AG09319 (cell line): ENCODE data around the gene INHBE.
"Not testable (repeated sequence)": the region's sequence is repeated elsewhere in the genome, so short reads cannot be mapped to it uniquely, and the experiment has no call there.

Source experiments
- DNase-seq: peaks from one replicate; pipeline ENCODE4 v3.0.0-alpha.2; 2010; ENCODE audit warnings: low read depth; ENCODE audit errors: extremely low read depth
- CTCF ChIP-seq: IDR thresholded peaks from 2 replicates; pipeline ENCODE4 v1.5.1; 2011; ENCODE audit warnings: low read depth, mild to moderate bottlenecking, inconsistent platforms, low read length, moderate library complexity

Gene INHBE

GRCh38 chr12:57420482-57420881 lies 34.6 kb upstream of the INHBE start:
- no peak for TF ChIP-seq CTCF
- no peak for DNase-seq

GRCh38 chr12:57426948-57427347 lies 28.2 kb upstream of the INHBE start:
- not testable (repeated sequence) for DNase-seq

GRCh38 chr12:57428965-57429364 lies 26.1 kb upstream of the INHBE start:
- DNase-seq = no peak
- TF ChIP-seq CTCF = no peak

GRCh38 chr12:57429473-57430111 lies 25.5 kb upstream of the INHBE start:
- TF ChIP-seq CTCF = no peak
- no peak for DNase-seq

GRCh38 chr12:57430112-57430930 lies 24.8 kb upstream of the INHBE start:
- no peak for TF ChIP-seq CTCF
- DNase-seq = no peak

- TF ChIP-seq CTCF = no peak
- peak; percentile 89 for DNase-seq
Measured at GRCh38 chr12:57430931-57431566, 24.1 kb upstream of the INHBE start, which contains the start of gene R3HDM2. Gene R3HDM2 (minus strand): TSS chr12:57431043. CDS start chr12:57310428, 120,615 bp downstream.

GRCh38 chr12:57431654-57432188 lies 23.4 kb upstream of the INHBE start:
- TF ChIP-seq CTCF = no peak
- DNase-seq = no peak
